ENCODE data around the gene SUSD1. TPM values are rescaled to one million over a fixed set of nuclear protein-coding genes. Genes with fewer than 3 reads are reported as not detected.

SUSD1 gene
- total RNA-seq, 2 donors from 2014 or later, result 15.1 to 19.0 TPM

DNA sequence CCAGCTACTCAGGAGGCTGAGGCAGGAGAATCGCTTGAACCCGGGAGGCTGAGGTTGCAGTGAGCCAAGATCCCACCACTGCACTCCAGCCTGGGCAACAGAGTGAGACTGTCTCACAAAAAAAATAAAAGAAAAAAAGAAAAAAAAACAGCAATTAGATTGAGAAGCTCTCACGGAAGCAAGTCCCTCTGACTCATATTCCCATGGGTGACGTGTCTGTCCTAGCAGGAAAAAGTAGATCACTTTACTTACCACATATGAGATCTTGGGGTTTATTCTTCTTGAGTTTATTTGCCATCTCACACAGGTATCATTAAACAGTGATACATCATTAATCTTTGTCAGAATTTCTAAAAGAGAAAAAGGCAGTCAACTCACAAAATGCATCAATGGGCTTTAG, 62.6 kb downstream of the SUSD1 start:
- intact Hi-C loops (cut with DNase I), result no loop called here
- no peak for DNase-seq (ENCODE audit: low spot score)

DNA sequence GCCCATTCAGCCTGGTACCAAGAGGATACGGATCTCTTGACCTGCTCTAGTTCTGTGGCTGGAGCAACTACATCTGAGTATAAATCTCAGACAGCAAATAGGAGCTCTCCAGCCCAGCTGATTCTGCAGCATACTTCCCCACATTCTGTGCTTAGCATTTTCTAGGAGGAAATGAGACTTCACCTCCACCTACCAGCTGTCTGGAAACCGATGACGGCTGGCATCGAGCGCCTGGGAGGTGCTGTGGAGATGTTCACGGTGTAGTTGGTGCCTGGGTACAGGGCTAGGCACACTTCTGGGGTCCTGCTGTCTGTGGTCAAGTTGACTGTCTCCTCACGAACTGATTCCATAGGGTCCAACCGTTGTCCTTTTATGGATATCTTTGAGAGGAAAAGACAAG, 63.6 kb downstream of the SUSD1 start:
- no peak for DNase-seq (ENCODE audit: low spot score)
- intact Hi-C loops (cut with DNase I), result no loop called here

DNA sequence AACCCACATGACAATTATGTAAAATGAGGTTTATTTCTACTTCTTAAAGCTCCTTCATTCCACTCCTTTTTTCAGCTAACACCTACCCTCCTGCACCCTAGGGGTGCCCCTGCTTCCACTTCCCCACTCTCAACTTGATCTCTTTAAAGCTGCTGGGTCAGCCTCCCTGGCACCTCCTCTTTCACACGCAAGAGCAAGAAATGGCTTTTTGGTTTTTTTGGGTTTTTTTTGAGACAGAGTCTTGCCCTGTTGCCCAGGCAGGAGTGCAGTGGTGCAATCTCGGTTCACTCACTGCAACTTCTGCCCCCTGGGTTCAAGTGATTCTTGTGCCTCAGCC, 64.4 kb downstream of the SUSD1 start:
- no peak for DNase-seq (ENCODE audit: low spot score)
- intact Hi-C loops (cut with DNase I), result no loop called here

GRCh38 chr9:112110094-112110776, 64.9 kb downstream of the SUSD1 start:
- no peak for DNase-seq (ENCODE audit: low spot score)
- intact Hi-C loops (cut with DNase I), result no loop called here

- DNase-seq (ENCODE audit: low spot score), result no peak
- intact Hi-C loops (cut with DNase I), result no loop called here
These were observed 70.2 kb downstream of the SUSD1 start for GRCh38 chr9:112104901-112105300.

DNA sequence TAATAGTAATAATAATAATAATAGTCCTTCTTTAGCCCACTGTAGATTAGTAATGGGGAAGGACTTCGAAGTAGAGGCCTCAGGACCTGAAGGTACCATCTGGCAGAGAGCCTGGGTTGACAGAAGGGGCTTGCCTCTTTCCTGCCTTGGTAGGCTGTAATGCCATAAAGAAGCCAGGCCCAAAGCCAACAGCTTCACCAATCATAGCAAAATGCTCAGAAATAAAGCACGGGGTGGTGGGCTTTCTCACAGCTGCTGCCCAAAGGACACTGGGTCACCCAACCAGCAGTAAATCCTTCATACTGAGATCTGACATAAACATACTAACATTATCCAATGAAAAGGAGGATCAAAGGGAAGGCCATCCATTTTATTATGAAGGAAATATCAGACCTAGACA, 70.7 kb downstream of the SUSD1 start:
- intact Hi-C loops (cut with DNase I), result no loop called here

DNA sequence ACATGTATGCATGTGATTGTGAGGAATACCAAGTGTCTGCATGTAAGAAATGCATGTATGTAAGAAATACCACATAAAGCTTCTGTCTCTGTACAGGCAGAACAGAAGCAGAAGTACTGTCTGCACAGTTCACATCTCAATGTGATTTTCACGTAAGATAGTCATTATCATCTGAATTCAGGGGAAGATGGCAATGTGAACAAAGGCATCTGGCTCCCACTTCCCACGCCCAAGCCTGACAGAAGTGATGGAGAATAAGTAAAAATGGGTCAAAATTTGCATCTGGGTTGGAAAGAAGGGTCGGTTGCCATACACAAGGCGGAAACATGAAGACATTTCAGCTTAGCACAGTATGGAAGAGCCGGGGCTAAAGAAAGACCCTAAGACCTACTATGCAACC, 71.7 kb downstream of the SUSD1 start:
- intact Hi-C loops (cut with DNase I), result no loop called here

More for the DNA sequence above, 70.7 kb downstream of the SUSD1 start:
- no peak for DNase-seq (ENCODE audit: low spot score)

DNA sequence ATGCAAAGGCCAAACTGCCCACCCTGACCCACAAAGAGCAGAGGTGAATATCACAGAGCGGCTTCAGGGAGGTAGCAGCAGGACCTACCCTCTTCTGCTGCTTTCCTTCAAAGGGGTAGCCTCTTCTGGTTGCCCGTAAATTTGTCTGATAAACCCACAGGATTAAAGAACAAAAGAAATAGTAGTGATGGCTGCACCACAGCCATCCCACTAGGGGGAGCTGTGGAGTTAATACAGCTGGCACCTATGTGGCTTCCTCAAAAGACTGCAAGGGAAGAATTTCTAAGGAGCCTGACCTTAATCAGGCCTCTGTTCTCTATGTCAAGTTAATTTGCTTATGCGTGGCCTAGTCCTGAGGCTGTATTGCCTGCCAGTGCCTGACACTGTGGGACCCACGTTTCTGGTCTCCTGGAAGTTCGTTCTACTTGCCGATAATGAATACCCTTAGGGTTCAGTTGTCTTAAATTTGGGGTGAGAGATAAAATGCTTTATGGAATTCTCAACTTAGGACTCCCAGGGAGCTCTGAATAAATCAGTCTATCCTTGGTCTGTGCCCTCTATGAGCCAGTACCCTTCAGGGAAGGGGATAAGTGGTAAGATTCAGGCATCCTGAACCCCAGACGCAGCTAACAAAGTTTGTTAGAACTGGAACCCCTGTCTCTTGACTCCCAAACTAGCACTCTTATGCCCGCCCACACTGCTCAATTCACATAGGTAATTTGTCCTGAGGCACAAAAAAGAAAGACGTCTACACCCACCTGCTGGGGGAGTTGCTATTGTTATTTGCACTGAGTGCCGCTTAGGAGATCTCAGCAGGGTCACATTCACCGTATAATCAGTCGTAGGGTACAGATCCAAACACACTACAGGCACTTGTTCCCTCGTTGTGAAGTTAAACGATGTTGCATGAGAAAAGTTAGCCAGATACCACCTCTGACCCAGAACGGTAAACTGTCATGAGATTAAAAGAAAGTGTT, 77.1 kb downstream of the SUSD1 start:
- peak; percentile 84 for DNase-seq (ENCODE audit: low spot score)
- intact Hi-C loops (cut with DNase I), result loop anchor here in 1 of 2 donors (5.0 kb wide), 1 partner anchor 264 kb away; no protein-coding TSS in a partner anchor

More for the DNA sequence above, 71.7 kb downstream of the SUSD1 start:
- no peak for DNase-seq (ENCODE audit: low spot score)

DNA sequence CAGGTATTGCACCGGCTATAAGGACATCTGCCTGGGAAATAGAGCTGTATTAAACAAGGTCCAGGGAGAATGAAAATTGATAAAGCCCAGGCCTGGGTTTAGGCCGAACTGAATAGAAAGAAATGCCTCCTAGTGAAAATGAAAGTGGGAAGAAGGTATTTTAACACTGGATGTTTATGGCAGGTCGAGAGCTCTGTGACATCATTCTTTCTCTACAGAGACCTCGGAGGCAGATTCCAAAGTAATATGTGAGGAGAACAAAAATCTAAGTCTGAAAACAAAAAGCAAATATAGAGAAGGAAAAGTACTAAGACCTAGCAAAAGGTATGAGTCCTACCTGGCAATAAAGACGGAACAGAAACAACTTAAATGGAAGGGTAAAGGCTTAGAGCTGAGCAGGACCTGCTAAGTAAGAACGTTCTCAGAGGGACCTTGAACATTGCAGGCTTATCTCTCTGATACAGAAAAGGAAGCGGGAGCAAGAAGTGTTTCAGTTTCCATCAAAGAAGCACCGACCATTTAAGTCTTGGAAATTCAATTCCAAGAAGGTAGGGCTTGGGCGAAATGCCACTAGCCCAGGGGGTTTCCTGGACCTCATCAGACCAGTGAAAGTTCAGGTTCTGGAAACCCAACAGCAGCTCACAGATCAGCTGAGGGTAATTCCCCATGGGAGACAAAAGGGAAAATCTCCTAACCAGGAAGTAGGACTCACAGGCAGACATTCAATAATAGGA, 80.0 kb downstream of the SUSD1 start:
- intact Hi-C loops (cut with DNase I), result loop anchor here in 1 of 2 donors (5.0 kb wide), 1 partner anchor 267 kb away; no protein-coding TSS in a partner anchor
- DNase-seq (ENCODE audit: low spot score), result no peak

GRCh38 chr9:112094241-112094640, 80.9 kb downstream of the SUSD1 start:
- no peak for DNase-seq (ENCODE audit: low spot score)
- intact Hi-C loops (cut with DNase I), result no loop called here

GRCh38 chr9:112093870-112094216, 81.3 kb downstream of the SUSD1 start:
- intact Hi-C loops (cut with DNase I), result no loop called here
- no peak for DNase-seq (ENCODE audit: low spot score)

DNA sequence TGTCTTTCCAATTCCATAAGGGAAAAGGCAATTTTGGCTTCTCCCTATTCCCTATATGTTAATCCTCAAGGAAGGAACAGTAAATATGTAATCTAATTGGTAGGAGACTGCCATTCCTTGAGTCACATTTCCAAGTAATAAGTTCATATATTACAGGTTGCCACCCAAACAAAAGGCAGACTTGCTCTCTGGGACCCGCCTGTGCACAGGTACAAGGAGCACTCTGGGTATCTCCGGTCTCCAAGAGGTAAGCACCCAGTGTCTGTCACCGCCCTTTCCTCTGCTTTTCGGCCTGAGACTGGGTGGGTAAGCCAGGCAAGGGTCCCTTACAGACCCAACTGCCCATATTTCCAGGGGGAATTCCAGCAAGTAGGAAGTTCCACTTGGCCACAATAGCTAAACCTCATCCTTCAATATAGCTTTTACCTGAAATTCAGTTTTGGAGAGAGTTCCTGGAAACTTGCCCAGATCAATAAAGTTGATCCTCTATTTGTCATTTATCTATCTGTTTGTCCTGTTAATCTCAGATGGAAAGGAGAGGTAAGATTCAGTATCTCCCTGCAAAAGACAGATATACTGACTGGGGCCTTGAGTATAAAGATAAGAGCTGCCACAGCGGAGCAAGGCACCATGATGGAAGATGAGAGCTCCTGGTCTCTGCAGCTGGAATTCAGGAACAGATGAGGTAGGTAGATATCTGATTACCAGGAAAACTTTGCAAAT, 81.8 kb downstream of the SUSD1 start:
- no peak for DNase-seq (ENCODE audit: low spot score)
- intact Hi-C loops (cut with DNase I), result no loop called here

DNA sequence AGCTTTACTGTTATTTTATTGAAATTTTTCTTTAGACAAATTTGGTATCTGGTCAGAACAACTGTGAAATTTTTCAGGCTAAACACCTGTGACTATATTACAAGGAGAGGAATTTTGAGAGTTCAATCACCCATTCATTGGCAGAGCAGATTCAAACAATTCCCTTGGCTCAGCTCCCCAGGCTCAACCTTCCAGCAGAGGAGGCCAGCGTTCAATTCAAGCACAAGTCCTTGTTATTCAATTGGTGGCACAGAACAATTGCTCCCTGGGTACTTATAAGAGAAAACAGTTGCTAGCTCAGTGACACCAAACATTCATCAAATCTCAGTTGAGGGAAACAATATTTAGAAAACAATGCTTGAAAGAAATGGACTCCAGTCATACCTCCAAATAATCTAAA, 83.3 kb downstream of the SUSD1 start:
- no peak for DNase-seq (ENCODE audit: low spot score)
- intact Hi-C loops (cut with DNase I), result no loop called here

- intact Hi-C loops (cut with DNase I), result loop anchor here in 1 of 2 donors (5.0 kb wide), 1 partner anchor 275 kb away; no protein-coding TSS in a partner anchor
These were observed 87.6 kb downstream of the SUSD1 start for GRCh38 chr9:112087506-112087905.

DNA sequence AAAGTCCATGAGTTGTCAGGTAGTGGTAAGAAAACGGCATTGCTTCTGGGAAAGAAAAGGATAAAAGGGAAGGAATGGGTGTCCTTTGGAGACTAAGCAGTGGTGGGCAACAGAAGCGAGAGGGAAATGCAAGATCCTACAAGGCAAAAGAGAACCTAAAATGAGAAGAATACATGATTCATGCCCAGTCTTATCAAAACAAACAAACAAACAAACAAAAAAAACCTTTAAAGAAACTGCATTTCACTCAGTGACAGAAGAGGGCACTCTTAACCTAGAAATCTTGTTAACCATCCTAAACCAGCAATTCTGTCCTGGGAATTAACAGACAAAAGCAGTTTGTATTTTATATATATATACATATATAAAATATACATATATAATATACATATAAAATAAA, 88.5 kb downstream of the SUSD1 start:
- DNase-seq (ENCODE audit: low spot score), result no peak
- intact Hi-C loops (cut with DNase I), result loop anchor here in 1 of 2 donors (5.0 kb wide), 1 partner anchor 276 kb away; no protein-coding TSS in a partner anchor

More at GRCh38 chr9:112087506-112087905, 87.6 kb downstream of the SUSD1 start:
- DNase-seq (ENCODE audit: low spot score), result no peak

GRCh38 chr9:112084907-112085306, 90.2 kb downstream of the SUSD1 start:
- DNase-seq (ENCODE audit: low spot score), result no peak
- intact Hi-C loops (cut with DNase I), result loop anchor here in 1 of 2 donors (5.0 kb wide), 1 partner anchor 277 kb away; no protein-coding TSS in a partner anchor

DNA sequence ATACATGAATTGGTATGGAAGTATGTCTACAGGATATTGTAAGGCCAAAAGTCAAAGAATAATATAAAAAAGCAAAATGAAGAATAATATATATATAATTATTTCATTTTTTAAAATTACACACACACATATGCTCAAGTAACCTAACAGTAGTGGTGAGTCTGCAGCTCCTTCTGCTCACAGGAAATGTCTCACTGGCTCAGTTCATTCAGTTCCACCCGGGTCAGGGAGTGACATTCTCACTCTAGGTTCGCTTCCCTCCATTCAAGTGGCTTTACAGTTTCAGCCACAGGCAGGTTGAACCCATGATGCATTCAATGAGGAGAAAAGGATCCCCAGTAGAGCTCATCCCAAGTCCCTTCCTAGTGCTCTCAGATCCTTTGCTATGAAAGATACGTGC, 90.8 kb downstream of the SUSD1 start:
- intact Hi-C loops (cut with DNase I), result no loop called here
- no peak for DNase-seq (ENCODE audit: low spot score)

DNA sequence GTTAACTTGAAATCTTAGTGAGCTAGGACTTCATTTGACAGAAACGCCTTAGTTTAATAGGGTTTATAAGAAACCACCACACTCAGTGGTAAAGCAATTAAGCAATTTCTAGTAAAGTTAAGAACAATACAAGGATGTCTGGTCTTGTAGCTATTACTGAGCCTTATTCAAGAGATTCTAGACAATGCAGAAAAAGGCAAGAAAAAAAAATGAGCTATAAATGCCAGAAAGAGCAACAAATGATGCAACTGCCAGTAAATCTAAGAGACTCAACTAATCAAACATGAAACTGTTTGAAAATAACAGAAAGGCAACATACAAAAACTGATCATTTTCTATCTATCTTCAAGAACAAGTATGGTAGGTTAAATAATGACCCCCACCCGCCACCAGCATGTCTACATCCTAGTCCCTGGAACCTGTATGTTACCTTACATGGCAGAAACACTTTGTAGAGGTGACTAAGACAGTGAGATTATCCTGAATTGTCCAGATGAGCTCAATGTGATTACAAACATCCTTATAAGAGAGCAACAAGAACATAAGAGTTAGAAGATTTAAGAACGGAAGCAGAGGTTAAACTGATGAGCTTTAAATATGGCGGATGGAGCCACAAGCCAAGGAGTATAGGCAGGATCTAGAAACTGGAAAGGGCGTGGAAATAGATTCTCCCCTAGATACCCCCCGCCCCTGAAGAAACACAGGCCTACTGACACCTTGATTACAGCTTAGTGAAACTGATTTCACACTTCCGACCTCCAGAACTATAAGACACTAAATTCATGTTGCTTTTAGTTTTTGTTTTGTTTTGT, 93.0 kb downstream of the SUSD1 start:
- intact Hi-C loops (cut with DNase I), result no loop called here
- DNase-seq (ENCODE audit: low spot score), result no peak
